PC-9 (cell line): ENCODE results near the gene PIGM. TPM values are rescaled to one million over a fixed set of nuclear protein-coding genes. Genes with fewer than 3 reads are reported as not detected.

ENCODE experiments used
- BruUV-seq: library from RNA; stranded (reverse); fragments of 400-500 nt; replicated peaks from 2 replicates; lab custom pipeline; 2021; lab: Mats Ljungman, UMichigan
- CTCF ChIA-PET: fragments of 300-600 bp; sonication (Branson Sonifier 250); formaldehyde crosslinking; loops from one replicate; lab custom pipeline; 2022; ENCODE audit warnings: antibody characterized with exemption; lab: Charles Lee
- POLR2A ChIA-PET: fragments of 300-600 bp; sonication (Branson Sonifier 250); formaldehyde crosslinking; loops from one replicate; lab custom pipeline; 2022; ENCODE audit warnings: antibody characterized with exemption; ENCODE audit not compliant: unreplicated experiment; lab: Charles Lee
- DNase-seq, 2 experiments: peaks; one replicate each; pipeline versions ENCODE4 v3.0.0 to v3.0.0-alpha.2; 2015 to 2022; ENCODE audit warnings: mixed read lengths in 1 of 2
- H2AFZ ChIP-seq: fragments of 200-600 bp; sonication (generic); 2 replicates; pipeline ENCODE4 v1.8.1; 2017; ENCODE audit warnings: antibody characterized with exemption
- H3F3A ChIP-seq: fragments of 200-600 bp; sonication (generic); 2 replicates; pipeline ENCODE4 v1.8.1; 2017; ENCODE audit warnings: antibody characterized with exemption, mild to moderate bottlenecking, low read depth; ENCODE audit not compliant: insufficient read depth
- H3K27ac ChIP-seq: fragments of 200-600 bp; sonication (generic); 2 replicates; pipeline ENCODE4 v1.6.1; 2016; ENCODE audit warnings: mixed run types
- H3K27me3 ChIP-seq: fragments of 200-600 bp; sonication (generic); 2 replicates; pipeline ENCODE4 v1.6.1; 2016; ENCODE audit warnings: low read depth, mixed run types; ENCODE audit not compliant: insufficient read depth
- H3K36me3 ChIP-seq: fragments of 200-600 bp; sonication (generic); 2 replicates; pipeline ENCODE4 v1.6.1; 2016; ENCODE audit warnings: low read depth, mixed run types
- H3K4me1 ChIP-seq: fragments of 200-600 bp; sonication (generic); replicated peaks from 2 replicates; pipeline ENCODE4 v1.6.1; 2016; ENCODE audit warnings: mixed run types; ENCODE audit not compliant: insufficient read depth
- H3K4me2 ChIP-seq: fragments of 200-600 bp; sonication (generic); 2 replicates; pipeline ENCODE4 v1.6.1; 2017; ENCODE audit warnings: mixed run types
- H3K4me3 ChIP-seq: fragments of 200-600 bp; sonication (generic); 2 replicates; pipeline ENCODE4 v1.6.1; 2016; ENCODE audit warnings: mixed run types
- H3K79me2 ChIP-seq: fragments of 200-600 bp; sonication (generic); 2 replicates; pipeline ENCODE4 v1.6.1; 2017; ENCODE audit warnings: low read depth, mixed run types
- H3K9me2 ChIP-seq: fragments of 200-600 bp; sonication (generic); 2 replicates; pipeline ENCODE4 v1.8.1; 2017; ENCODE audit warnings: mild to moderate bottlenecking; ENCODE audit not compliant: insufficient read depth
- H3K9me3 ChIP-seq: fragments of 200-600 bp; sonication (generic); 2 replicates; pipeline ENCODE4 v1.8.1; 2016; ENCODE audit warnings: low read depth; ENCODE audit not compliant: insufficient read depth
- H4K20me1 ChIP-seq: fragments of 200-600 bp; sonication (generic); 2 replicates; pipeline ENCODE4 v1.8.1; 2017; ENCODE audit not compliant: insufficient read depth
- EZH2 ChIP-seq: fragments of 200-600 bp; sonication (generic); IDR thresholded peaks from 2 replicates; pipeline ENCODE4 v1.8.0; 2017; ENCODE audit warnings: antibody characterized with exemption, low read depth
- intact Hi-C: fragments of 100-400 bp; cut with micrococcal nuclease; formaldehyde crosslinking; loops from one replicate; pipeline ENCODE4 v1.10.0; 2022; ENCODE audit not compliant: unreplicated experiment
- total RNA-seq: library from RNA; stranded (reverse); gene quantifications from 2 replicates; pipeline ENCODE4 v1.2.3, GENCODE V29; 2021
- TF ChIP-seq, protein P1 (sequence below): fragments of 200-600 bp; sonication (generic); conservative IDR thresholded peaks from 2 replicates; pipeline ENCODE4 v1.6.1; 2017; ENCODE audit warnings: mixed run types, antibody characterized with exemption, mild to moderate bottlenecking, moderate library complexity

PIGM gene
- total RNA-seq, 1 experiment from 2014 or later: 4.0 TPM

DNA sequence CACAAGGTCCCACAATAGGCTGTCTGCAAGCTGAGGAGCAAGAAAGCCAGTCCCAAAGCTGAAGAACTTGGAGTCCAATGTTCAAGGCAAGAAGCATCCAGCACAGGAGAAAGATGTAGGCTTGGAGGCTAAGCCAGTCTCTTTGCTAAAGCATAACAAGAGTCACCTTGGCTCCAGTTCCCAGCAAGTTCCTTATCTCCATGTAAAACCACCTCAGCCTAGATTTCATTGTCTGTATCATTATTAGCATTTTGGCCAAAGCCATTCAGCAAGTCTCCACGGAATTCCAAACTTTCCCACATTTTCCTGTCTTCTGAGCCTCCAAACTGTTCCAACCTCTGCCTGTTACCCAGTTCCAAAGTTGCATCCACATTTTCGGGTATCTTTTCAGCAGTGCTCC lies 36.9 kb downstream of the PIGM start:
- no peak for DNase-seq
- Histone ChIP-seq H3K36me3 (no peaks in the 10 kb centered on the region), H3F3A (peaks cover 19% of the 10 kb centered on the region), H3K27me3 (no peaks in the 10 kb centered on the region), H4K20me1 (no peaks in the 10 kb centered on the region), H3K4me2 (no peak overlapping the region), H3K79me2 (no peaks in the 10 kb centered on the region), H3K4me1 (peaks cover 26% of the 10 kb centered on the region), H3K9me2 (no peaks in the 10 kb centered on the region), H3K4me3 (no peak overlapping the region), H3K9me3 (no peaks in the 10 kb centered on the region), H3K27ac (no peak overlapping the region), H2AFZ (no peak overlapping the region)
- CTCF ChIA-PET: no interaction called here
- POLR2A ChIA-PET: no interaction called here
- BruUV-seq: no TSS peak
- intact Hi-C loops: loop anchor here (5.0 kb wide), 1 partner anchor 33 kb away; no protein-coding TSS in a partner anchor
- TF ChIP-seq EZH2: no peak
- TF ChIP-seq, protein P1, sequence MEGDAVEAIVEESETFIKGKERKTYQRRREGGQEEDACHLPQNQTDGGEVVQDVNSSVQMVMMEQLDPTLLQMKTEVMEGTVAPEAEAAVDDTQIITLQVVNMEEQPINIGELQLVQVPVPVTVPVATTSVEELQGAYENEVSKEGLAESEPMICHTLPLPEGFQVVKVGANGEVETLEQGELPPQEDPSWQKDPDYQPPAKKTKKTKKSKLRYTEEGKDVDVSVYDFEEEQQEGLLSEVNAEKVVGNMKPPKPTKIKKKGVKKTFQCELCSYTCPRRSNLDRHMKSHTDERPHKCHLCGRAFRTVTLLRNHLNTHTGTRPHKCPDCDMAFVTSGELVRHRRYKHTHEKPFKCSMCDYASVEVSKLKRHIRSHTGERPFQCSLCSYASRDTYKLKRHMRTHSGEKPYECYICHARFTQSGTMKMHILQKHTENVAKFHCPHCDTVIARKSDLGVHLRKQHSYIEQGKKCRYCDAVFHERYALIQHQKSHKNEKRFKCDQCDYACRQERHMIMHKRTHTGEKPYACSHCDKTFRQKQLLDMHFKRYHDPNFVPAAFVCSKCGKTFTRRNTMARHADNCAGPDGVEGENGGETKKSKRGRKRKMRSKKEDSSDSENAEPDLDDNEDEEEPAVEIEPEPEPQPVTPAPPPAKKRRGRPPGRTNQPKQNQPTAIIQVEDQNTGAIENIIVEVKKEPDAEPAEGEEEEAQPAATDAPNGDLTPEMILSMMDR: no peak

DNA sequence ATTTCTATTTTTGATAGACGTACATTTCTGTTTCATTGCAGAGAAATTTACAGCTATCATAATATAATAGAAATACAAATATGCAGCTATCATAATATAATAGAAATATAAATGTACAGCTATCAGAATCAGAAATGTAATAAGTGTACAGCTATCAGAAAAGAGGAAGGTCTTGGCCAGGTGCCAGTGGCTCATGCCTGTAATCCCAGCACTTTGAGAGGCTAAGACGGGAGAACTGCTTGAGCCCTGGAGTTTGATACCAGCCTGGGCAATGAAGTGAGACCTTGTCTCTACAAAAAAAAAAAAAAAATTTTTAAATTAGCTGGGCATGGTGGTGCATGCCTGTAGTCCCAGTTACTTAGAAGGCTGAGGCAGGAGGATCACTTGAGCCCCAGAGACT lies 37.9 kb downstream of the PIGM start:
- Histone ChIP-seq H3K9me2 (no peaks in the 10 kb centered on the region), H3F3A (peaks cover 13% of the 10 kb centered on the region), H3K27me3 (no peaks in the 10 kb centered on the region), H3K27ac (no peak overlapping the region), H3K4me2 (no peak overlapping the region), H2AFZ (no peak overlapping the region), H4K20me1 (no peaks in the 10 kb centered on the region), H3K36me3 (no peaks in the 10 kb centered on the region), H3K9me3 (no peaks in the 10 kb centered on the region), H3K4me1 (peaks cover 16% of the 10 kb centered on the region), H3K4me3 (no peak overlapping the region), H3K79me2 (no peaks in the 10 kb centered on the region)
- POLR2A ChIA-PET: no interaction called here
- TF ChIP-seq, protein P1: no peak
- no peak for TF ChIP-seq EZH2
- BruUV-seq: no TSS peak
- intact Hi-C loops: no loop called here
- CTCF ChIA-PET: no interaction called here
- no peak for DNase-seq

DNA sequence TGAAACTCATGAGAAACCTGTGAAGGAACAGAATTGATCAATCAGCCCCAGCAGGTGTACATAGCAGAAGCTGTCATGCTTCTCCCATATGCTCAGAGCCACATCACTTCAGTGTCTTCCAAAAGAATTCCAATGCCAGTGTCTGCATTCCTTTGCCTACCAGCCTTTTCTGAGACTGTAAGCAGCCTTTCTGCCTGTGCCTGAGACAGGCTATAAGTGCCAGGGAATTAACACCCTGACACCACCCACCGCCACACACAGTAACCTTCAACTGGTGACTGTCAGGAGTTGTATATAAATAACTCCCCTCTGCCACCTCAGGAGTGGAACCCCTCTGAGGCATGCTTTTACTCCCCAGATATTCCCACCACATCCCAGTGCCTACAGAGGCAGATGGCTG lies 39.6 kb downstream of the PIGM start:
- no peak for TF ChIP-seq EZH2
- TF ChIP-seq, protein P1: no peak
- CTCF ChIA-PET: no interaction called here
- Histone ChIP-seq H4K20me1 (no peaks in the 10 kb centered on the region), H3K36me3 (no peaks in the 10 kb centered on the region), H3K9me2 (no peaks in the 10 kb centered on the region), H3K4me3 (no peak overlapping the region), H2AFZ (no peak overlapping the region), H3K27ac (no peak overlapping the region), H3K4me1 (peaks cover 11% of the 10 kb centered on the region), H3K27me3 (no peaks in the 10 kb centered on the region), H3F3A (peaks cover 9% of the 10 kb centered on the region), H3K79me2 (no peaks in the 10 kb centered on the region), H3K9me3 (no peaks in the 10 kb centered on the region), H3K4me2 (no peak overlapping the region)
- POLR2A ChIA-PET: no interaction called here
- DNase-seq: no peak
- no TSS peak for BruUV-seq
- intact Hi-C loops: no loop called here
